HG03196 (cell line): ENCODE measurements around the gene CLDN11.

Experiments
- ATAC-seq: cut with Tn5 transposase; IDR thresholded peaks from one replicate; pipeline ENCODE4 v1.9.1; 2021; ENCODE audit not compliant: unreplicated experiment

Gene CLDN11

GRCh38 chr3:170418422-170419398 is at the start of gene CLDN11:
TSS of gene CLDN11 (plus strand) at chr3:170418868. CDS start at chr3:170419067, 199 bp downstream.
- no peak for ATAC-seq

DNA sequence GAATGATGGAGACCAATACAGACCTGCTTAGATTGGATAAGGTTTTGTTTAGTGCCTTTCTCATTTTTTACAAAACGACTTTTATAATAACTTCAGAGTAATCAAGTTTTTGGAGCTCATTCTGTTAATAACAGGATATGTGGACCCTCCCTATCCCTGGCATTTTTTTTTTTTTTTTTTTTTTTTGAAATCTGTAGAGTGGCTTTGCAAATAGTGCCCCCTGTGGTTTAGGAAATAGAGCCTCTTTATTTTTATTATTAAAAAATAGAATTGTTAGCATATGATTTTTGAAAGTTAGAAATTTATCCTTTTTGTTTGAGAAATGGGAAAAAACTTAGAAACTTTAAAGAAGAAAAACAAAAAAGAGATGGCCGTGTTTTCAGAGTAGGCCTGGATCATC is 49.7 kb upstream of the CLDN11 start:
- no peak for ATAC-seq

GRCh38 chr3:170372190-170372879 is 46.3 kb upstream of the CLDN11 start:
- no peak for ATAC-seq

DNA sequence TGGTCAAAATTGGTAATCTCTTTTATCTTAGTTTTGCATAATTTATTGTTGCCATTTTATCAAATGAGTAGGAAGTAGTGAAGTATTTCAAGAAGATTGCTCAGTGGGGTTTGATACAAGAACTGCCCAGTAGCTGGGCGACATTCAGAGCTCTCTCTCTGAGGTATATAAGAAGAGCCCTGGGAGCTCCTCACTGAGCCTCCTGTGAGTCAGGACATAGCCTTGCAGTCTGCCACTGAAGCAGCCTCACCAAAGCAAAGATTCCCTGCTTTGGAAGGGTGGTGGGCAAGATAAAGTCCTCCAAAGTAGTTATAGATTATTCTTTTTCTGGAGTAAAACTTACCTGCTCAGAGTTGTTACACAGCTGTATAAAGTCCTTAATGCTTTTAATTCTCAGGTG is 35.1 kb upstream of the CLDN11 start:
- ATAC-seq, result no peak

GRCh38 chr3:170386468-170386867 is 32.2 kb upstream of the CLDN11 start:
- no peak for ATAC-seq

DNA sequence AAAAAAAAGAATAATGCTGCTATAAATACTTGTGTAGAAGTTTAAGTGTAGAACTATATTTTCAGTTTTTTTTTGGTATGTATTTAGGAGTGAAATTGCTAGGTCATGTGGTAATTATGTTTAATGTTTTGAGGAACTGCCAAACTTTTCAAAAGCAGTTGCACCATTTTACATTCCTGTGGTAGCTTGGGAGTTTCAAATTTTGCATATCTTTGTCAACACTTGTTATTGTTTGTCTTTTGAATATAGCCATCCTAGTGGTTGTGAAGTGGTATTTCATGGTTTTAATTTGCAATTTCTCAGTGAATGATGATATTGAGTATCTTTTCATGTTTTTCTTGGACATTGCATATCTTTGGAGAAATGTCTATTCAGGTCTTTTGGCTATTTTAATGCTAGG is 30.7 kb upstream of the CLDN11 start:
- no peak for ATAC-seq

DNA sequence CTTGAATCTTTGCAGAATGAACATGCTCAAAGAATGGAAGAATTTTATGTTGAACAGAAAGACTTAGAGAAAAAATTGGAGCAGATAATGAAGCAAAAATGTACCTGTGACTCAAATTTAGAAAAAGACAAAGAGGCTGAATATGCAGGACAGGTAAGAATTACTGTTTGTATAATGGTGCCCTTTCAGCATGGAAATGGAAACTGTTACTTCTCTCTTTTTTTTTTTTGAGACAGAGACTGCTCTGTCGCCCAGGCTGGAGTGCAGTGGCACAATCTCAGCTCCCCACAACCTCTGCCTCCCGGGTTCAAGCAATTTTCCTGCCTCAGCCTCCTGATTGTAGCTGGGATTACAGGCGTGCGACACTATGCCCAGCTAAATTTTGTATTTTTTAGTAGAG is 27.6 kb upstream of the CLDN11 start:
- ATAC-seq, result no peak

DNA sequence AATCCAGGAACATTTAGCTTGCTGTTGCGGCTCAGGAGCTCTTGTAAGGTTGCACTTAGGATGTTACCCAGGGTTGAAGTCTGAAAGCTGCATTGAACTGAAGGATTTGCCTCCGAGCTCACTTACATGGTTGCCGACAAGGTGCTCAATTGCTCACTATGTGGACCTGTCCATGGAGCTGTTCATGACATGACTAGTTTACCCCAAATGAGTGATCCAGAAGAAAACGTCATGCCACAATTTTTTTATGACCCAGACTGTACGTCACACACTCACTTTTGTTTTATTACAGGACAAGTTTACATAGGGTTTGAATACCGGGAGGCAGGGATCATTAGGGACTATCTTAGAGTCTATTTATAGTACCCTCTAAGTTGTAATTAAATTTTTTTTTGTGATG is 21.0 kb upstream of the CLDN11 start:
- ATAC-seq, result no peak

- ATAC-seq, result no peak
Measured at GRCh38 chr3:170405101-170405500, 13.6 kb upstream of the CLDN11 start.

DNA sequence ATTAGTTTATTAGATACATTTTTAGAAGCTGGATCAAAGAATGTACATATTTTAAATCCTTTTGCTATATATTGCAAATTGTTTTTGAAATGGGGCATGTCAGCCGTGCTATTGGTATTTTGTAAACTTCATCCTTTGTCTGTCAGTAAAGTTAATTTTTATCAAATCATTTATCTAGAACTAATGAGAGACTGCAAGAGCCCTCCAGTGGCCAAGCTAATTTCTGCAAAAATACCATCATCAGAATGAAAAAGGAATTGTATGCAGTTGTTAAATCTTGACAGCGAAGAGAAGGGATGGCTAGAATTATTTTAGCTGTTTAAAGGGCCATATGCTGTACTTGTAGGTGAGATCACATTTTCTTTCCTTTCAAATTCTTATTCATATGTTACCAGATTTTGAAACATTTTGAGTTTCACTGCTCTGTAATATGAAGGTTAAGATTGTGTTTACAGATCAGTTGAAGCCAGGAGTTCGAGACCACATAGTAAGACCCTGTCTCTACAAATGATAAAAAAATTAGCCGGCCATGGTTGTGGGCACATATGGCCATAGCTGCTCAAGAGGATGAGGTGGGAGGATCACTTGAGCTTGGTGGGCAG is 8.1 kb upstream of the CLDN11 start:
- no peak for ATAC-seq

DNA sequence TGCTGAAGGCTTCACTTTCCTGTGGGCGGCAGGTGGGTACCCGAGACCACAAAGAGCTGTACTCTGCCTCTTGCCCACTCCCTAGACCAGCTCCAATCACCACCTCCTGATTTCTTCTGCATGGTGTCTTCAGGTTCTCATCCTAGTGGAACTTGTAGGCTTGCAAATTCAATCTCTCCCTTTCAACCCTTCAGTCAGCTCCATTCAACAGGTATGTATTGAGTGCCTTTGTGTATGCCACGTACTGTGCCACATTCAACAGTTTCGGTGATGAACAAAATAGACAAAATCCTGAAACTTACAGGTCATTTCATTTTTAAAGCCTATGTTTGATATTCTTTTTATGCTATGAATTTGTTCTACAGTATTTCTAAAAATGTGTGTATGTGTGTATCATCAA is 5.4 kb upstream of the CLDN11 start:
- ATAC-seq, result no peak

DNA sequence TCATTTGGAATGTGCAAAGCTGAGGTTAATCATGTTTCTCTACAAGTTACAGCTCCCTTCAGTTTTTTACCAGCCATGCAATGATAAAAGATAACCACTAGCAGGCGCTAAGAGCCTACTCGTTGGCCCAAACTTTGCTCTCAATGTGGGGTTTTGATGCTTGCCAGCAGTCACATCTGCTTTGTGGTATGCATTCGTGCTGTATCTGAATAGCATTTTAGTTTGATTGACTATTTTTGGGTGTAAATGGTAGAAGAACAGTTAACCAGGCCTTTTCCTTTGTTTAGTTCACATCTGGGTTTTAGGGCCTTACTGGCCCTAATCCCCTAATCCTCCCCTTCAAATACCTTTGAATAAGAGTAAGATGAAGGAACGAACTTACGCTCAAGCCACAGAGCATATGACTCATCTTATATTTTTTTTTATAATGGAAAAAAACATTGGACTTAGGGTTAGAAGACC is 4.4 kb upstream of the CLDN11 start:
- no peak for ATAC-seq

DNA sequence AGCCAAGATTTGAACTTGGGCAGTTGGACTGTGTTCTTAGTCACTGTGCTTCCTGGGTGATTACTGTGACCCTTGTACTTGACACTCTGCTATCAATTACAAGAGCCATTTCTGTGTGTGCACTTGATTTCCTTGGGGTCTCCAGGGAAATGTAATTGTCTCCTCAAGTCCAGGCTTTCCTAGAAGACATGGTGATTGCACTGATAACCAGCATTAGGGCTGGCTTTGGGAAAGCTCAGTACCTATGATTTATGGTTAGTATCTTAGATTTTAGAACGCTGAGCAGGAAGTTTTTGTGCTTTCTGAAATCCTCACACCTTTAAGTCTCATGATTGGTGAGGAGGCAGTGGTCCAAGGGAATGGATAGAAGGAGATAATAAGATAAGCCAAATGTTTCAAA is 1.6 kb upstream of the CLDN11 start:
- no peak for ATAC-seq

DNA sequence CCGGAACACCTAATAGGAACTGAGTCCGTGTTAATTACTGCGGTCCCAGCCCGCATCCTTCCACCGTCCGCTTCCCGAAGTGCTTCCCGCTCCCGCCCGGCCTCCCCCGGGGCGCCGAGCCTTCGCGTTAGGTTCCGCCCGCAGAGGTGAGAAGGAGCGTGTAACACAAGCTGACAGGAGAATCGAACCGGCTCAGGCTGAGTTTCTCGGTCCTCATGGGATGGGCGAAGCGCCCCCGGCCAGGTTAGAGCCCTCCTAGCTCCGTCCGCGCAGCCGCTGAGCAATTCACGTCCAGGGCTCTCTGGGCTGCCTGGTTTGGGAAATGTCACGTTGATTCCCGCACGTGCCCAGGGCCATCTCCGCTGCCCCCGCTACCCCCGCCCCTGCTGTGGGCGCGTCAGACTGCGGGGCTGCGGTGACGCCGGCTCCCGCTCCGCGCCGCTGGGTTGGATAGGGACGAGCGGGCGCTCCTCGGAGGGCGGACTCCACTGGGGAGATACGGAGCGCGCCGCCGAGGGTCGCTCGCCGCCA is 954 bp downstream of the CLDN11 start:
- ATAC-seq, result no peak

DNA sequence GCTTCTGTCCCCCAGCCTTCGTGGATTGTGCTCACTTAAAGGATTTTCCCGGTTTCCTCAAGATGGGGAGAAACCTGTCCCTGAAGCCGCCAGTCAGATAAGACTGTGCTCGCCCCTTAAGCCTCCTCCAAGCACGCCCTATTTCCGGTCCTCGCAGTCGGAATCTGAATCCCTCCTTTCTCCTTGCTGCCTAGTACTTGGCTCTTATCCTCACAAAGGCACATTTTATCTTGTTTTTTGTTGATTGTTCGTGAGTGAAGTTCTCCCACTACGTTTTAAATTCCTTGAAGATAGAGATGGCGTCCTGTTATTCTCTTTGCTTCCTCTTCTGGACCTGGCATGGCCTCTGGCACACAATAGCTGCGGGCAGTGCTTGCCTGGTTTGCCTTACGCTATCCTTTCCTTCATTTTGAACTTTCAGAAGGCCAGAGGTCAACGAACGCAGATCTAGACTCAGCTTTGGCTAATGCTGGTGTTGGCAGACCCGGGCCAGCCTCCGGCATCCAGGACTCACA is 1.7 kb downstream of the CLDN11 start:
- ATAC-seq, result no peak

- no peak for ATAC-seq
Measured at GRCh38 chr3:170421111-170421641, 2.5 kb downstream of the CLDN11 start.

GRCh38 chr3:170421758-170422157 is 3.1 kb downstream of the CLDN11 start:
- ATAC-seq, result no peak

- ATAC-seq, result no peak
Measured at GRCh38 chr3:170423001-170423615, 4.4 kb downstream of the CLDN11 start.

GRCh38 chr3:170424879-170425278 is 6.2 kb downstream of the CLDN11 start:
- no peak for ATAC-seq

GRCh38 chr3:170425491-170426239 is 7.0 kb downstream of the CLDN11 start:
- ATAC-seq, result no peak
